GM21390 (cell line): ENCODE measurements around the gene NTM.

Experiments used
- ATAC-seq: cut with Tn5 transposase; IDR thresholded peaks from one replicate; pipeline ENCODE4 v1.9.1; 2021; ENCODE audit not compliant: unreplicated experiment

The NTM gene

DNA sequence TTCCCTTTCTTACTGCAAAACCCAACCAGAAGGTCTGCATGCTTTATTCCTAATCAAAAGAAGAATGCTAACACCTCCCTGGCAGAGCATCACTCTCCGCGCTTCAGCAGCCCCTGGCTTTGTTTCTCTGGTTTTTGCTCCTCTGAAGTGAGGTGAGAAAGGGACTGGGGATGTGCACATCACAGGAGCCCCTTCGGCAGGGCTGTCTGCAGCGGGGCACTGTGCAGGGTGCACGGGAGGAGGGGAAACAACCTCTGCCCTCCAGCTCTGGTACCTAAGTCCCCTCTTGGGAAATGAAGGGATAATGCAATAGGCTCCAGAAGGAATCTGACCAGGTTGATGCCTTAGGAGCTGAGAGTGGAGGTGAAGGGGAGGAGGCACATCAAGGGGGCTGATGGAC lies 312.7 kb downstream of the NTM start:
- no peak for ATAC-seq

- no peak for ATAC-seq
Observed at GRCh38 chr11:131683666-131684065, 313.3 kb downstream of the NTM start.

DNA sequence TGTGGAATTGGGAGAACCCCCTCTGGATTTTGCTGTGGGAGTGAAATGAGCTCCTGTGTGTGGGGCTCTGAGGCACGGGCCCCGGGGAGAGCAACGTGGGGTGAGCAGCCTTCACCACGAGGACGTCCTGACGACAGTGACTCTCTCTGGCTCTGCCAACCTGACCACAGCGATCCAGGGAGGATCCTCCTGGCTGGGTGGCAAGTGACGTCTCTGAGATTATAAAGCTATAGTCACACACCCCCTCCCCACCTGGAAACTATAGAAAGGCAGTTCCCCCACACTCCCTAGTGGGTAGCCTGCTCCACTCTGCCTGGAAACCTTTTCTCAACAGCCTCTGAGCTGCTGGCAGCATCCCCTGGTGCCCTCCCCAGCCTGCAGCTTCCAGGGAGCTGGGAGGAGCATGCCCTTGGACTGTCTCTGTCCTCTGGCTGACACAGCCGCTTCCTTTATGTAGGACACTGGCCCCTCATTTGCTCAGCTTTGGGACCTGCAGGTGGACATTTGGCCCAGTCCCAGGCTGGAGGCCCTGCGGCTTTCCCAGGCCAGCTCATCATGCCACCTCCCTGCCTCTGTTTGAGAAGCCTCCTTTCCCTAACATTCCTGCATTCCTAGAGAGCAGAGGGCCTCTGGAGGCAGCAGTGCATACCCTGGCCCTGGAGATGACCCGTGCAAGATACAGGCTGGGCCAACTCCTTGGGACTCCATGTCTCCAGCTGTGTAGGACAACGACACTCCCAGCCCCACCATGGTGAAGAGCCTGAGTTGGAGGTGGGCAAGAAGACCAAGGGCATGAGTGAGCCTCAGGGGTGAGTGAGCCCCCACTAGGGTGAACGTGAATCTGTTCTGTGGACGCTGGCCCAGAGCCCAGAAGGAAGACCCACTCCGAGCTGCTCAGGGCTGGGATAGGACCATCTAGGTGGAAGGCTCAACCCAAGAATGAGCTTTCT lies 314.0 kb downstream of the NTM start:
- no peak for ATAC-seq

- ATAC-seq, result no peak
Observed at GRCh38 chr11:131685206-131685605, 314.8 kb downstream of the NTM start.

- ATAC-seq, result no peak
Observed at GRCh38 chr11:131685906-131686305, 315.5 kb downstream of the NTM start.

- ATAC-seq, result no peak
Observed at GRCh38 chr11:131686836-131687235, 316.4 kb downstream of the NTM start.

DNA sequence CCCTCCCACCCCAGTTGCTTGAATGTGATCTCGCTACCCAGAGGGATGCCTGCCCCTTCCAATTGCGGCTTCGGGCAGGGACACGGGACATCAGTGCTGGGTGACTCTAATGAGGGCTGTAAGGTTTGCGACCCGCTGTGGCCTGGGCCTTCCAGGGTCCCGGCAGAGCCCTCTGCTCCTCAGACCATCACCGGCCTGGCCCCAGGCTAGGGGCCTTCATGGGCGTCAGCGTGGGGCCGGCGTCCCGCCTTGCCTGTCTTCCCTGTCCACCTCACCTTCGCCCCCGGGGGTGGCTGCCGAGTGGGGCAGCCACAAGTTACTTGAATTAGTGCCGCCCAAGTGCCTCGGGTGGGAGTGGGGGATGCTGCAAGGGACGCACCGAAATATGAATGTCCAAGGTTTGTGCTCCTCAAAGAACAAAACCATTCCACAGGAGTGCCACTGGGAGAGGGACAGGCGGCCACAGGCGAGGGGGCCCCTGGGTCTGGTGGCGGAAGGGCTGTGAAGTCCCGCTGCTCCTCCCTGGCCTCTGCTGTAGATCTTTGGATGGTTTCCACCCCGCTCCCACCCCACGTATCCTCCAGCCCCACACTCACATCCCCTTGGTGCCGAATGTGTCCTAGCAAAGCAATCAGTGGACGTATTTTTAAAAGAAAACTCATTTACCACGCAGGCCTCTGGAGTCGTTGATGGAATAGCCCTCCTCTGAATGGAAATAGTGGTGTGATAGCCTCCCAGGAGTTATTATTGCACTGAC lies 317.1 kb downstream of the NTM start:
- ATAC-seq, result no peak

DNA sequence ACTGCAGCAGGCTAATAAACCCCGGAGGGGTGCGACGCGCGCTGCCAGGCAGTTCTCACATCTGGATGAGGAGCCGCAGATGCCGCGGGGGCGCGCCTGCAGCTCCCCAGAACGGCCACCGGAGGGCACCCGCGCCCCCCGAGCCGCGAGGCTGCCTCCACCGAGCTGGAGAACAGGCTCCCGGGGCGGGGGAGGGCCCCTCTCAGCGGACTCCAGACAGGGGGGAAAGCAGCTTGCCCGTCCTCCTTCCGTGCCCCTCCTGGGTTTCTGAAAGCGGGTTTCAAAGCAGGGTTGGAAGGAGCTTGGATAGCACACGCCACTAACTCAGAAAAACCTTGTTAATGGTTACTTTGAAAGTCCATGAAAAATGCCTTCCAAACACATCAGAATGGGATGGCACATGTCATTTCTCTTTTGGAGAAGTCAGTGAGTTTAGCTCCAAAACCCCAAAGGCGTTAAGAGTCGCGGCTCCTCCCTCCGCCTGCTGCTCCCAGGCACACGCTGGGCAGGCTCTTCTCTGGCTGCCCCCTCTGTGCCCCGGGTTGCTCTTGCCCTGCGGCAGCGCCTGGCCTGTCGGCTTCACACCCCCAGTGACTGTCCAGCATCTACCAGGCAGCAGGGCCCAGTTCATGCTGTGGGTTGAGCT lies 317.8 kb downstream of the NTM start:
- peak; percentile 79 for ATAC-seq

DNA sequence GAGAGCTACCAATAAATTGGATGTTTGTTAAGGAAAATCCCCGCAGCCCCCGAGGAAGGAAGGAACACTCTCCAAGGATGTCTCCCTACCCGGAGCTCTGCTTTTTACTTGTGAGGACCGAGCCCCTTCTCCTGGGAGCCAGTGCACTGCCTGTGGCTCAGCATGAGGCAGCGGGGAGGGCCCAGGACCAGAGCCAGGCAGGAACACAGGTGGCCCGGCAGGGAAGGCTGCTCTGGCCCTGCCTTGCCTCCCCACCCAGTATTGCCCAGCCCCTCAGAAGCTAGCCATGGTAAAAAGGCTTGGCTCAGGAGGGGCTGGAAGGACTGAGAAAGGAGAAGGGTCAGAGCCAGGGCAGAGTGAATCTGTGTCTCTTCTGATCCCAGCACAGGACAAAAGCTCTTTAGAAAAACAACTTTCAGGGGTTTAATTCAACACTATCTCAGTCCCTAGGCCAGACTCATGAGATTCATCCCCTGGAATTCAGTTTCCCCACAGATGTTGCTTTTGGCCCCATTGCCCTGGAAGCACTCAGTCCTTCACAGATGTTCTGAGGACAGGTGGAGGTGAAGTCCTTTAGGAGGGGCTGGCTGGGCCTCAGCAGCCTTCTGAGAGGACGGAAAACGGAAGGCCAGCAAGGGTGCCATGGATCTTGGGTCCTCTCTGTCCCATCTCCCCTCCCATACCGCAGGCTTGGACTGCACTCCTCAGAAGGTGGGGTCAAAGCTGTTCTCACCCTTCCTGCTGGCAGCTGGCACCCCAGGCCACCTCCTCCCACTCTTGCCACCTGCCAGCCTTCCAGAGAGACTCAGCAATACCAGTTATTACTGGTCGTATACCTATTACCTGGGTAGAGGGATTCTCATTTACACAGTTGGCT lies 318.9 kb downstream of the NTM start:
- no peak for ATAC-seq

GRCh38 chr11:131690362-131690761 lies 319.9 kb downstream of the NTM start:
- no peak for ATAC-seq

- no peak for ATAC-seq
Observed at GRCh38 chr11:131690776-131691175, 320.4 kb downstream of the NTM start.

DNA sequence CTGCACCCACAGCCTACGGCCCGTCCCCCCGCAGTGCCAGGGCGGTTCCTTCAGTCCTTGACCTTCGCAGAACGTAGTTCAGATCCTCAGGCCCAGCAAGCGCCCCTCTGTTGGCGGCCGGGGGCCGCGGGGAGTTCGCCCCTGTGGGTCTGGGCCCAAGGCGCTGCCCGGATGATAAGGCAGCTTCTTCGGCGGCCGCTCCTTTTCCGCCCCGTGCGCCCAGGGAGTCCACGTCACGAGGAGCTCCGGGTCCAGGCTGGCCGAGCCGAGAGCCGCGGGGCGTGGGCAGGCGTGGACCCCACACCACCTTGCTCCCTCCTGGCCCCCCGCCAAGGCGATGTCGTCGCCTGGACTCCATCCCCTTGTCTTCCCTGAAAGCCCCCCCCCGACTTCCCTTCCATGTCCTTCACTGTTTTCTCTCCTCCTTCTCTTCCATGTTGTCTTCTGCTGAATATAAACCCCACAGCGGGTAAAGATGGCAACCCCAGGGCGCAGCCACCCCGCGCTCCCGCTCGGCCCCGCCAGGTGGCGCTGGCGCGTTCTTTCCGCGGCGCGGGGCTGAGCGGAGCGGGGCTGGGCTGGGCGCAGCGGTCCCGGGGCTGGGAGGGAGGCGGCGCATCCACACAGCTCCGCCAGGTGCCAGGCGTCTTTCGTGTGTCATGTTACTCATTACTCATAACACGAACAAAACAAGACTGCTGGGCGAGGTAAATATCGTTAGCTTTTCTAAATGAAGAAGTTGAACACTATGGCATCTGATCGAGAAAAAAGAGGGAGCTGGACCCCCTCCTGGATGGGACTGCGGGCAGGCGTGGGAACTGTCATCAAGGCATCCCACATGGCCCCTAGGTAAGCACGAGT lies 321.0 kb downstream of the NTM start:
- no peak for ATAC-seq

GRCh38 chr11:131692151-131692550 lies 321.7 kb downstream of the NTM start:
- no peak for ATAC-seq

DNA sequence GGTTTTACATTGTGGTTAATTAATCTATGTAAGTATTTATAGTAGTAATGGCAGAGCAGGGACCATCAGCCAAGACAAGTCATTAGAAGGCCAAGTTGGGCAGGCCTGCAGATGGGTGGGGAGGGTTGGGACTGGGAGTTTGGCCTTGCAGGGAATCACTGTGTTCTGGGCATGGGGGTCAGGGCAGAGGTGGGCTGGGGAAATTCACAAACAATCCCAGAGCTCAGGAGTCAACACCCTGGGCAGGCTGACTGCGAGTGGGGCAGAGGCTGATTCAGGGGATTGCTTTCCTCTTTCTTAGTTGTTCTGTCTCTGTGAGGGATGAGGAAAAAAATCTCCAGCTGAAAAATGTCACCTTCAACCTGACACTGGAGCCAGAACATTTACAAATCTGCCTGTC lies 322.5 kb downstream of the NTM start:
- no peak for ATAC-seq

DNA sequence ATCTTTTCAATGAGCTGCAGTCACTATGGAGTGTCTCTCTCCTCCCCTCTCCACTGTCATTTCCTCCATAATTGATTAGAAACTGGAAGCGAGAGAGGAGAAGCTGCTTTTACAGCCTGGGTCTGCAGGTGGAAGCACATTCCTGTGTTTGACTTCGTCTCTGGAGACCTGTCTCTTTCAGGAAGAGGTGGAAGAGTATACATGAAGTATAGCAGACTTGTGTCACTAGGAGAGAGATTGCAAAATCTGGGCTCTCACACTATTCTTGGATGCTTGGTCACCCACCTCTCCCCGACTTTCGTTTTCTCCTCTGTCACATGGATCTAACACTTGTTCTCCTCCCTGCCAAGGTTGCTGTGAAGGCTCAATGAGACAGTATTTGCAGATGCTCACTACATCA lies 323.3 kb downstream of the NTM start:
- ATAC-seq, result no peak

GRCh38 chr11:131694526-131695424 lies 324.4 kb downstream of the NTM start:
- ATAC-seq, result peak; percentile 96

DNA sequence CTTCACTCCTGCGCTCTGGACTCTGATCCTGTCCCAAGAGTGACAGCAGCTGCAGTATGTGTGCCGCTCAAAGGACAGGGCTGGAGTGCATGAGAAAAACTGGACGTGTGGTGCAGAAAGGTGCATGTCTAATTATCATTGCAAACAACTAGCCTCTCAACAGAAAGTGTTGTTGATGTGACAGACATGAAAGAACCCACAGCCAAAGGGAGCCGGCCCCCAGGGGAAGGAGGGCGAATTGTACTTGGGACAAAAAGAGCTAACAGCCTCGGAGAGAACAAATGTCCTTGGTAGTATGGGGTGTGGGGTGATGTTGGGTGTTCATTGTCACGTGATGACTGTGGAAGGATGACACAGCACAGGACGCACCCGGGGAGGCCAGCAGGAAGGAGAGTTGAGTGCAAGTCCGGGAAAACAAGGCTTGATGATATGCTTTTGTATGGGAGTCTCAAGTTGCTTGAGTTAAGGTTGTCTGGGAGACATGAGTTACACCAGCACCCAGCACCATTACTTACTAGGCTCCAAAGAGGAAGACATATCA lies 325.5 kb downstream of the NTM start:
- no peak for ATAC-seq

DNA sequence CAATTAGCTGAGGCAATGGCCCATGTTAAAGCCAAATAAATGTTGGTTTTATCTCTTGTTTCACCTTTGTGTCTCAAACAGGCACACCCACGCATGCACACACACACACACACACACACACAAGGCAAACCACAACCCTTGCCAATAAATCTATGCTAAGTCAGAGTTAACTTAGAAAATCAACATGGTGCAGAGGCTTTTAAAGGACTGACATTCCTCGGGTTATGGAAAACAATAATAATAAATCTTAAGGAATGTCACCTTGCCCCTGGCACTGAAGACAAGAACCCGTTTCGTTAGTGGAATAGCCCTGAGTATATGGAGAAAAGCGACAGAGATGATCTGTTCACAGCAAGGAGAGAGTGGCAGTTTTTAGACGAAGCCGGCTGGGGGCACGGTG lies 326.3 kb downstream of the NTM start:
- no peak for ATAC-seq
